Coronary artery (tissue), 2 donors: ENCODE measurements around the gene ZNF281.

Experiments
- DNase-seq: peaks from one replicate; pipeline ENCODE4 v3.0.0-alpha.2; 2017; ENCODE audit warnings: low spot score
- H3K27ac ChIP-seq, 2 donors: fragments of 200-600 bp; sonication (generic); one replicate each; pipeline ENCODE4 v1.5.1; 2016 to 2019
- H3K4me3 ChIP-seq: fragments of 200-600 bp; sonication (generic); 2 replicates; pipeline ENCODE4 v1.5.1; 2016; ENCODE audit warnings: mild to moderate bottlenecking, moderate library complexity
- TF ChIP-seq, protein P1 (sequence below): fragments of 200-600 bp; sonication (generic); IDR thresholded peaks from one replicate; pipeline ENCODE4 v1.5.1; 2019; ENCODE audit warnings: antibody characterized with exemption

Gene ZNF281

DNA sequence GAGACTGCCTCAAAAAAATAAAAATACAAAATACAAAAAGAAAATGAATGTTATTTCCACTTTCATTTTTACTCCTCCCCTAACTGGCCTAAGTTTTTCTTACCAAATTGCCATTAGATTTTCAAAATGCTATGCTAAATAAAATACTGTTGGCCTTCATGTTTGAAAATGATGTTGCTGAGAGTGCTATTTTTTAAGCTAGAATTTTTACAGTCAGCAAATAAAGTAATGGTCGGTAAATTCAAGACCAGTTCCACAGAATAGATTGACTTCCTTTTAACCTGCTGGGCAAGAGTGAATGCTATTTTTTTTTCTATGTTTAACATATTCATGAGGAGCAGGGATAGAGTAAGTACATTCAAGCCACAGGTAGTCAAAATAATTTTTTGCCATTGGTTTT, 31.7 kb downstream of the ZNF281 start:
- Histone ChIP-seq H3K4me3 (no peak overlapping the region), H3K27ac (no peak overlapping the region)
- TF ChIP-seq, protein P1, sequence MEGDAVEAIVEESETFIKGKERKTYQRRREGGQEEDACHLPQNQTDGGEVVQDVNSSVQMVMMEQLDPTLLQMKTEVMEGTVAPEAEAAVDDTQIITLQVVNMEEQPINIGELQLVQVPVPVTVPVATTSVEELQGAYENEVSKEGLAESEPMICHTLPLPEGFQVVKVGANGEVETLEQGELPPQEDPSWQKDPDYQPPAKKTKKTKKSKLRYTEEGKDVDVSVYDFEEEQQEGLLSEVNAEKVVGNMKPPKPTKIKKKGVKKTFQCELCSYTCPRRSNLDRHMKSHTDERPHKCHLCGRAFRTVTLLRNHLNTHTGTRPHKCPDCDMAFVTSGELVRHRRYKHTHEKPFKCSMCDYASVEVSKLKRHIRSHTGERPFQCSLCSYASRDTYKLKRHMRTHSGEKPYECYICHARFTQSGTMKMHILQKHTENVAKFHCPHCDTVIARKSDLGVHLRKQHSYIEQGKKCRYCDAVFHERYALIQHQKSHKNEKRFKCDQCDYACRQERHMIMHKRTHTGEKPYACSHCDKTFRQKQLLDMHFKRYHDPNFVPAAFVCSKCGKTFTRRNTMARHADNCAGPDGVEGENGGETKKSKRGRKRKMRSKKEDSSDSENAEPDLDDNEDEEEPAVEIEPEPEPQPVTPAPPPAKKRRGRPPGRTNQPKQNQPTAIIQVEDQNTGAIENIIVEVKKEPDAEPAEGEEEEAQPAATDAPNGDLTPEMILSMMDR = no peak
- no peak for DNase-seq

- no peak overlapping the region for H3K27ac ChIP-seq
- no peak for DNase-seq
- TF ChIP-seq, protein P1 = no peak
- H3K4me3 ChIP-seq = no peak overlapping the region
Measured at GRCh38 chr1:200376528-200376927, 33.3 kb downstream of the ZNF281 start.

DNA sequence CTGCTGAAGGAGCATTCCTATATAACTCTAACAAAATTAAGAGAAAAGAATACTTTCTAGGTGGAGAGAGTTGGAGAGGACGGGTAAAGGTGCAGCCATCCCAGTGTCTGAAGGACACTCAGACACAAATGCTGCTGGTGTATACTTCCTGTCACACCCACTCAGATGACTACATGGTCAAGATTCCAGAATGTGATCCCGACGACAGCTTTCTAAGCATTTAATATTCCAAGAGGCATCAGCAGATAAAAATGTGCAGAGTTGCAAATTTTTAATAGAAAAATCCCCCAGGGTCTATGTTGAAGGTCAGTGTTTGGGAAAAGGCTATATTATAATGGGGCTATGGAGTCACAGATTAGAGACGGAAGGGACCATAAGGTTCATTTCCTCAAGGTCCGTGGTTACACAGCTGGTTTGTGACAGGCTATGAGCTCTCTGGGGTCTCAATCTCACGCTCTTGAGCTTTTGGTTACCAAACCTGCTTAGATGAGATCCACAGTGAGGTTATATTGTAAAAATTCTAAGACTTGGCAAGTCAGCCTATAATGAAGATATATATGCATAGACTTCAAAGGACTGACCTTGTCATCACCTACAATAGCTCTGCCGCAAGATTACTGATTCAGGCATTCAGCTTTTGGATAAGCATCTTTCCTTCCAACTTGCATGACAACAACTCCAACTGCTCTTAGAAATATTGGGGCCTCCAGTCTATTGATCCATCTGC, 35.1 kb downstream of the ZNF281 start:
- no peak overlapping the region for H3K4me3 ChIP-seq
- TF ChIP-seq, protein P1 = no peak
- H3K27ac ChIP-seq = no peak overlapping the region
- DNase-seq = no peak

- no peak overlapping the region for H3K27ac ChIP-seq
Measured at GRCh38 chr1:200373811-200374231, 36.0 kb downstream of the ZNF281 start.

DNA sequence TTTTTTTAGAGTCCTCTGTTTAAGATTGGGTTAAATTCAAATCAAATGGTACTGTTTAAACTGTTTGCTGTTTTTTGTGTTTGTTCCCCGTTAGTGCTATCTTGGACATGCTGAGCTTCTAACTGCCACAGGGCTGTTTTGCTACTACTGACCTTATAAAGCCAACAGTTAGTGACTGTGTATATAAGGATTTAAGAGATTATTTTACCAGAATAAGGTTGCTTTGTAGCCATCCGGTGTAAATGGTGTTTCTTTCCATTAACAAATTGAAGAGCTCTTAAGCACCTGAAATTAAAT, 37.0 kb downstream of the ZNF281 start:
- Histone ChIP-seq H3K27ac (no peak overlapping the region), H3K4me3 (no peak overlapping the region)
- TF ChIP-seq, protein P1 = no peak
- no peak for DNase-seq

More at GRCh38 chr1:200373811-200374231, 36.0 kb downstream of the ZNF281 start:
- no peak for DNase-seq
- TF ChIP-seq, protein P1 = no peak
- no peak overlapping the region for H3K4me3 ChIP-seq

- DNase-seq = no peak
- H3K4me3 ChIP-seq = no peak overlapping the region
- TF ChIP-seq, protein P1 = no peak
- H3K27ac ChIP-seq = no peak overlapping the region
Measured at GRCh38 chr1:200372095-200372884, 37.5 kb downstream of the ZNF281 start.

GRCh38 chr1:200369706-200370105, 40.1 kb downstream of the ZNF281 start:
- DNase-seq = no peak
- no peak overlapping the region for H3K4me3 ChIP-seq
- TF ChIP-seq, protein P1 = no peak
- H3K27ac ChIP-seq = no peak overlapping the region
